ENCODE measurements around the gene NOTO.

DNA sequence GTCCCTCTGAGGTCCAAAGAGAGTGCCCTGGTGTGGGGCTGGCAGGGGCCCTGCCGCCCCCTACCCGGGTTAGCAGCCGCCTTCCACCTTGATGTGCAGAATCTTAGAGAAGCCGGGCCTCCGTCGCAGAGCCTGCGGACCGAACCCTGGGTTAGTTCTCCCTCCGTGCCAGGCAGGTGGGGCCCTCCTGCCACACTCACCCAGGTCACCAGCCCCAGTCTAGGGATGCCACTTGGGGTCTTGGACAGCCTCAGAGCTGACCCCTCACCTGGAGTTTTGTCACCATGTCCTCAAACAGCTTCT is 56.5 kb downstream of the NOTO start:
- TF ChIP-seq, protein P1, sequence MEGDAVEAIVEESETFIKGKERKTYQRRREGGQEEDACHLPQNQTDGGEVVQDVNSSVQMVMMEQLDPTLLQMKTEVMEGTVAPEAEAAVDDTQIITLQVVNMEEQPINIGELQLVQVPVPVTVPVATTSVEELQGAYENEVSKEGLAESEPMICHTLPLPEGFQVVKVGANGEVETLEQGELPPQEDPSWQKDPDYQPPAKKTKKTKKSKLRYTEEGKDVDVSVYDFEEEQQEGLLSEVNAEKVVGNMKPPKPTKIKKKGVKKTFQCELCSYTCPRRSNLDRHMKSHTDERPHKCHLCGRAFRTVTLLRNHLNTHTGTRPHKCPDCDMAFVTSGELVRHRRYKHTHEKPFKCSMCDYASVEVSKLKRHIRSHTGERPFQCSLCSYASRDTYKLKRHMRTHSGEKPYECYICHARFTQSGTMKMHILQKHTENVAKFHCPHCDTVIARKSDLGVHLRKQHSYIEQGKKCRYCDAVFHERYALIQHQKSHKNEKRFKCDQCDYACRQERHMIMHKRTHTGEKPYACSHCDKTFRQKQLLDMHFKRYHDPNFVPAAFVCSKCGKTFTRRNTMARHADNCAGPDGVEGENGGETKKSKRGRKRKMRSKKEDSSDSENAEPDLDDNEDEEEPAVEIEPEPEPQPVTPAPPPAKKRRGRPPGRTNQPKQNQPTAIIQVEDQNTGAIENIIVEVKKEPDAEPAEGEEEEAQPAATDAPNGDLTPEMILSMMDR (IDR thresholded peaks at IDR 0.05; ENCODE audit: insufficient read depth, low read depth, low read length), result no peak
- no peak for TF ChIP-seq EZH2 (IDR thresholded peaks at IDR 0.05; ENCODE audit: insufficient read depth, low read length)
